ENCODE measurements around the gene GPA33. TPM values are rescaled to one million over a fixed set of nuclear protein-coding genes. Genes with fewer than 3 reads are reported as not detected.

Gene GPA33
- total and polyA plus RNA-seq, 9 of the 15 experiments (the other 6 are each of a cell fraction or from before 2014, with no cell fraction given) = 0.13 TPM; not detected in 8

DNA sequence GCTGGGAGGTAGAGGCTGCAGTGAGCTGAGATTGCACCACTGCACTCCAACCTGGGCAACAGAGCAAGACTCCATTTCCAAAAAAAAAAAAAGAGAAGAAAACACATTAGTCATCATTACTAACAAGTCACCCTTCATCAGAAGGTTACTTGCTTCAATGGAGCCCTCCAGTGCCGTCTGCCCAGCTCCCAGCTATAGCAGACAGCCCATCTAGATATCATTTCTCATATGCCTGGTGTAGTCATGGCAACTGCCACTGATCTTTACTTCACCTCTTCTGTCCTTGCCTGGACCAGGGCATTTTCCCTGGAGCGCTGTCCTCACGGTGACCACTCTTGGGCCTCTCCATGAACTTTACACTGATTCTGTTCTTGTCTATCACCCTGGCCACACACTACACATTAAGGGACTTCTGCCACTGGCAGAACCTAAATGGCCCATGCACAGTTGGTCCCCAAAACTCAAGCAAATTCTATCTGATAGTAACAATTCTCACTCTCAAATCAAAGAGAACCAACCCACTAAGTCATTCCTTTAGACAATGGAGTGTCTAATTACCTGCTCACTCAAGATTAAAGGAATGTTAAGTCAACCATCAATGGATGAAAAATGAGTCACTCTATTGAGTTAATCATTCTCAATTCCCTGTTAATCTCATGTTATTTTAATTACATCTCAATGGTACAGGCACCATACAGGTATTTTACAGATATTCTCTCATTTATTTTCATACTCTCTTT is 12.9 kb downstream of the GPA33 start:
- intact Hi-C loops (cut with micrococcal nuclease) (no loop called here), in situ Hi-C loops (cut with MboI) (no loop called here)
- Histone ChIP-seq H3K27ac (ENCODE audit: extremely low read depth, low read depth, low read length) (no peak overlapping the region), H3K9me1 (ENCODE audit: control insufficient read depth, insufficient read depth, low read length) (no peaks in the 10 kb centered on the region), H3K4me1 (replicated peaks in 1 of 2; ENCODE audit: control insufficient read depth in 2 of 2, insufficient read depth in 2 of 2, low read length in 2 of 2) (no peaks in the 10 kb centered on the region), H3K4me2 (ENCODE audit: insufficient read depth, low read length) (no peak overlapping the region), H2AFZ (ENCODE audit: low read depth, low read length) (no peak overlapping the region), H3K27me3 (ENCODE audit: control insufficient read depth in 2 of 2, insufficient read depth in 2 of 2, low read length in 2 of 2) (peaks cover 38 to 59% of the 10 kb centered on the region in 2 experiments), H3K9me3 (replicated peaks; ENCODE audit: control insufficient read depth, insufficient read depth, low read depth, low read length) (no peaks in the 10 kb centered on the region), H3K9ac (ENCODE audit: insufficient read depth in 1 of 2, low read depth in 2 of 2, low read length in 2 of 2) (no peak overlapping the region), H3K79me2 (ENCODE audit: control insufficient read depth, insufficient read depth, low read length) (no peaks in the 10 kb centered on the region), H3K4me3 (no peak overlapping the region), H3K36me3 (ENCODE audit: control insufficient read depth, insufficient read depth, low read length) (no peaks in the 10 kb centered on the region), H4K20me1 (replicated peaks; ENCODE audit: control insufficient read depth, insufficient read depth, low read length) (no peaks in the 10 kb centered on the region; the same call in 1 of the 2 replicates)
- ChIA-PET CTCF (ENCODE audit: low intra/inter-chr PET ratio) (no interaction called here), POLR2A (no interaction called here)
- 0% methylated on average over 3 of the region's 3 CpGs for WGBS (ENCODE audit: insufficient coverage, low coverage, missing lambda C conversion rate)
- TF ChIP-seq ZNF316 (IDR thresholded peaks at IDR 0.05) (peak; percentile 68), ZNF589 (CRISPR knock-in tag; IDR thresholded peaks at IDR 0.05; ENCODE audit: low read depth) (no peak), RFX1 (IDR thresholded peaks at IDR 0.05) (peak; percentile 64), C11orf30 (IDR thresholded peaks at IDR 0.05; ENCODE audit: low read depth) (0 out of 2 replicates have a peak, but pooled peaks have one; percentile 16)
- TF ChIP-seq, protein P1, sequence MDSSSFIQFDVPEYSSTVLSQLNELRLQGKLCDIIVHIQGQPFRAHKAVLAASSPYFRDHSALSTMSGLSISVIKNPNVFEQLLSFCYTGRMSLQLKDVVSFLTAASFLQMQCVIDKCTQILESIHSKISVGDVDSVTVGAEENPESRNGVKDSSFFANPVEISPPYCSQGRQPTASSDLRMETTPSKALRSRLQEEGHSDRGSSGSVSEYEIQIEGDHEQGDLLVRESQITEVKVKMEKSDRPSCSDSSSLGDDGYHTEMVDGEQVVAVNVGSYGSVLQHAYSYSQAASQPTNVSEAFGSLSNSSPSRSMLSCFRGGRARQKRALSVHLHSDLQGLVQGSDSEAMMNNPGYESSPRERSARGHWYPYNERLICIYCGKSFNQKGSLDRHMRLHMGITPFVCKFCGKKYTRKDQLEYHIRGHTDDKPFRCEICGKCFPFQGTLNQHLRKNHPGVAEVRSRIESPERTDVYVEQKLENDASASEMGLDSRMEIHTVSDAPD (CRISPR knock-in tag; IDR thresholded peaks at IDR 0.05) = no peak
- DNase-seq (ENCODE audit: extremely low read depth in 1 of 4, low spot score in 3 of 4) = no peak
- BruUV-seq (replicated peaks) = no TSS peak
- ATAC-seq = no peak
- no peak for FAIRE-seq
